C4-2B (cell line): ENCODE data around the gene ELN.

ENCODE experiments used
- H3K27ac ChIP-seq: fragments of 450-650 bp; 2 replicates; pipeline ENCODE4 v1.5.1; 2017
- ZFX ChIP-seq: fragments of 450-650 bp; IDR thresholded peaks from 2 replicates; pipeline ENCODE4 v1.6.1; 2017
- TF ChIP-seq, protein P1 (sequence below): fragments of 450-650 bp; conservative IDR thresholded peaks from 2 replicates; pipeline ENCODE4 v1.5.1; 2017; ENCODE audit warnings: mild to moderate bottlenecking

The ELN gene

DNA sequence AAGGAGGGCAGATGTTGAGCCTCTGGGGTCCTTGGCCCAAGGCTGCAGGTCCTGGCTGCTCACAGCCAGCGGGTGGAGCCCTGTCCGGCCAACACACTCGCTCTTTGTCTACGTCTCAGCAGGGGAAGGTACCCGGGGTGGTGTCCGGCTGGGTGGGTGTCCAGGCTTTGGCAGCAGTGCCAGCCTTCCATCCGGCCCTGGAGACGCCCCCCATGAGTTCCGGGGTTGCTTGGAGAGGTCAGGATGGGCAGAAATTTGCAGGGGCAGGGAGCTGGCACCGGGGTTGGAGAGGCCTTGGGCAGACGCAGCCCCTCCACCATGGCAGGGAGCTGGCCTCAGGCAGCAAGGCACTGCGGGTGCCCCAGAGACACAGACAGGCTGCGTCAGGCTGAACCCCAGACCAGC is 42.2 kb upstream of the ELN start:
- TF ChIP-seq, protein P1, sequence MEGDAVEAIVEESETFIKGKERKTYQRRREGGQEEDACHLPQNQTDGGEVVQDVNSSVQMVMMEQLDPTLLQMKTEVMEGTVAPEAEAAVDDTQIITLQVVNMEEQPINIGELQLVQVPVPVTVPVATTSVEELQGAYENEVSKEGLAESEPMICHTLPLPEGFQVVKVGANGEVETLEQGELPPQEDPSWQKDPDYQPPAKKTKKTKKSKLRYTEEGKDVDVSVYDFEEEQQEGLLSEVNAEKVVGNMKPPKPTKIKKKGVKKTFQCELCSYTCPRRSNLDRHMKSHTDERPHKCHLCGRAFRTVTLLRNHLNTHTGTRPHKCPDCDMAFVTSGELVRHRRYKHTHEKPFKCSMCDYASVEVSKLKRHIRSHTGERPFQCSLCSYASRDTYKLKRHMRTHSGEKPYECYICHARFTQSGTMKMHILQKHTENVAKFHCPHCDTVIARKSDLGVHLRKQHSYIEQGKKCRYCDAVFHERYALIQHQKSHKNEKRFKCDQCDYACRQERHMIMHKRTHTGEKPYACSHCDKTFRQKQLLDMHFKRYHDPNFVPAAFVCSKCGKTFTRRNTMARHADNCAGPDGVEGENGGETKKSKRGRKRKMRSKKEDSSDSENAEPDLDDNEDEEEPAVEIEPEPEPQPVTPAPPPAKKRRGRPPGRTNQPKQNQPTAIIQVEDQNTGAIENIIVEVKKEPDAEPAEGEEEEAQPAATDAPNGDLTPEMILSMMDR: no peak
- no peak for TF ChIP-seq ZFX
- no peak overlapping the region for H3K27ac ChIP-seq

- TF ChIP-seq, protein P1: no peak
- TF ChIP-seq ZFX: no peak
- H3K27ac ChIP-seq: no peak overlapping the region
Observed at GRCh38 chr7:73986158-73986631, 41.8 kb upstream of the ELN start.

DNA sequence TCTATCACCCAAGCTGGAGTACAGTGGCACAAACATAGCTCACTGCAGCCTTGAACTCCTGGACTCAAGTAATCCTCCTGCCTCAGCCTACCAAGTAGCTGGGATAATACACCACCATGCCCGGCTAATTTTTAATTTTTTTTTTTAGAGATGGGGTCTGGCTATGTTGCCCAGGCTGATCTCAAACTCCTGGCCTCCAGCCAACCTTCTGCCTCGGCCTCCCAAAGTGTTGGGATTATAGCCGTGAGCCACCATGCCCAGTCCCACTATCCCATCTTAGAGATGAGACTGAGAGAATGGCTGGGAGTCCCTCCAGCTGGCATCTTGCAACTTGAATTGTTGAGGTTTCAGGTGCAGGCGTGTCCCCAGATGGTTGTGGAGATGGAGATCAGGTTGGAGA is 40.7 kb upstream of the ELN start:
- H3K27ac ChIP-seq: no peak overlapping the region
- TF ChIP-seq, protein P1: no peak
- TF ChIP-seq ZFX: no peak

DNA sequence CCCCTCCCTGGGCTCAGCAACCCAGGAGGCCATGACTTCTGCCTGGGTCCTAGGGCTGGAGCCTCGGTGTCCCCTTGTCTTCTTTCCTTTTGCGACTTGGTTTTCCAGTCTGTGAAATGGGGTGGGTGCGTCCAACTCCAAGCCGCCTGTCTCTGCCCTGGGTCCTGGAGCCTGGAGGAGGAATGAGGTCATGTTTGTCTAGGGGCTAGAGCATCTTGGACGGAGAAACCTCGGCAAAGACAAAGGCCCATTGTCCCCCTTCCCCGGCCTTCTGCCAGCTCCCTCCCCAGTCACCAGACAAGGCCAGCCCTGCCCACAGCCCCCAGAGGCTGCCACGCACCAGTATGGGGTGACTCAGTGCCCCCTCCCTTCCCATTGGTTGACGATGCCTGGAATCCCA is 39.8 kb upstream of the ELN start:
- no peak for TF ChIP-seq ZFX
- TF ChIP-seq, protein P1: no peak
- H3K27ac ChIP-seq: no peak overlapping the region

DNA sequence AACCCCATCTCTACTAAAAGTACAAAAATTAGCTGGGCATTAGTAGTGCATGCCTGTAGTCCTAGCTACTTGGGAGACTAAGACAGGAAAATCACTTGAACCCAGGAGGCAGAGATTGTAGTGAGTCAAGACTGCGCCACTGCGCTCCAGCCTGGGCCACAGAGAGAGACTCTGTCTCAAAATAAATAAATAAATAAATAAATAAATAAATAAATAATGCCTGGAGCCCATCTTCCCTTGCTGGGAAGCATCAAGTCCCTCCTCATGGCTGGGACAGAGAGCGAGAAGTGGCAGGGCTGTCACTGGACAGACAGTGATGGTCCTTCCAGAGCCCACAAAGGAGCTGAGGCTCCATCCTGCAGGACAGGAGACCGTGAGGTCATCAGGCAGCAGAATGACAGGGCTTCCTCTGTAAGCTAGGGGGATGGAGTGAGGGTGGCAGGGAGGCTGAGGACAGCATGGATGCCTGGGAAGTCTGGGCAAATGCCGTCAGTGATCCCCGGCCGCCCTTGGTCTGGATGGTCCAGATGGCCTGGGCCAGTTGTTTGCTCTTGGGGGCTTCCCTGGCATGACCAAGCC is 36.4 kb upstream of the ELN start:
- H3K27ac ChIP-seq: no peak overlapping the region
- no peak for TF ChIP-seq ZFX
- TF ChIP-seq, protein P1: no peak

- TF ChIP-seq, protein P1: no peak
- no peak for TF ChIP-seq ZFX
- H3K27ac ChIP-seq: no peak overlapping the region
Observed at GRCh38 chr7:73992101-73992562, 35.8 kb upstream of the ELN start.

- H3K27ac ChIP-seq: no peak overlapping the region
- TF ChIP-seq, protein P1: no peak
- TF ChIP-seq ZFX: no peak
Observed at GRCh38 chr7:73994023-73994422, 34.0 kb upstream of the ELN start.
